Astrocyte (in vitro differentiated cells and primary cell): ENCODE measurements around the gene ATP6V0E1.

Source experiments
- EZH2 ChIP-seq: IDR thresholded peaks from 2 replicates; pipeline ENCODE4 v1.6.1; 2012; ENCODE audit warnings: mild to moderate bottlenecking, low read length, inconsistent platforms; ENCODE audit not compliant: insufficient read depth
- TF ChIP-seq, protein P1 (sequence below): IDR thresholded peaks from 2 replicates; pipeline ENCODE4 v1.5.1; 2011; ENCODE audit warnings: low read depth, mild to moderate bottlenecking, inconsistent platforms, low read length, moderate library complexity; ENCODE audit not compliant: insufficient read depth

DNA sequence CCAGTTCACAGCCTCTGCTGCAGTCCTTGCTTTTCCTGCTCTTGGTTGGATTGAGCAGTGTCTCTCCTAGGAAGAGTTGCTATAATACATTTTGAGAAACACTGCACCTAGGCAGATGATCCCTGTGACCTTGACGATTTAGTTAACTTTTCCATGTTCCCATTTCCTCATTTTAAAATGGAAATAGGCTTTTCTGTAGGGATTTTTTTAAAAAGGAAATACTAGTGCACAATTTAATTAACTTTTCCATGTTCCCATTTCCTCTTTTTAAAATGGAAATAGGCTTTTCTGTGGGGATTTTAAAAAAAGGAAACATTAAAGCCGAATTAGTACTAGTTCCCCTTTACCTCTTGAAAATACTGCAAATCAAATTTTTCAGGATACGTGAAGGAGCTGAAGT, 4.7 kb downstream of the ATP6V0E1 start:
- TF ChIP-seq, protein P1, sequence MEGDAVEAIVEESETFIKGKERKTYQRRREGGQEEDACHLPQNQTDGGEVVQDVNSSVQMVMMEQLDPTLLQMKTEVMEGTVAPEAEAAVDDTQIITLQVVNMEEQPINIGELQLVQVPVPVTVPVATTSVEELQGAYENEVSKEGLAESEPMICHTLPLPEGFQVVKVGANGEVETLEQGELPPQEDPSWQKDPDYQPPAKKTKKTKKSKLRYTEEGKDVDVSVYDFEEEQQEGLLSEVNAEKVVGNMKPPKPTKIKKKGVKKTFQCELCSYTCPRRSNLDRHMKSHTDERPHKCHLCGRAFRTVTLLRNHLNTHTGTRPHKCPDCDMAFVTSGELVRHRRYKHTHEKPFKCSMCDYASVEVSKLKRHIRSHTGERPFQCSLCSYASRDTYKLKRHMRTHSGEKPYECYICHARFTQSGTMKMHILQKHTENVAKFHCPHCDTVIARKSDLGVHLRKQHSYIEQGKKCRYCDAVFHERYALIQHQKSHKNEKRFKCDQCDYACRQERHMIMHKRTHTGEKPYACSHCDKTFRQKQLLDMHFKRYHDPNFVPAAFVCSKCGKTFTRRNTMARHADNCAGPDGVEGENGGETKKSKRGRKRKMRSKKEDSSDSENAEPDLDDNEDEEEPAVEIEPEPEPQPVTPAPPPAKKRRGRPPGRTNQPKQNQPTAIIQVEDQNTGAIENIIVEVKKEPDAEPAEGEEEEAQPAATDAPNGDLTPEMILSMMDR: no peak
- no peak for TF ChIP-seq EZH2
